ENCODE measurements around the gene LCLAT1.

- TF ChIP-seq CTCF (conservative IDR thresholded peaks at IDR 0.05; ENCODE audit: low read length) = no peak
- no peak for TF ChIP-seq EZH2phosphoT487 (IDR thresholded peaks at IDR 0.05; ENCODE audit: borderline replicate concordance, low read depth, low read length)
Observed at GRCh38 chr2:30504731-30505130, 57.7 kb downstream of the LCLAT1 start.

All from OCI-LY7 (cell line).